ENCODE measurements around the gene CACNA1H.

The CACNA1H gene

GRCh38 chr16:1152651-1153259 is at the start of gene CACNA1H:
TSS of gene CACNA1H (plus strand) at chr16:1153106. CDS start at chr16:1153738, 632 bp downstream.
- no peak for DNase-seq (ENCODE audit: low read depth)
- no peak within 1 kb of the TSS for H3K4me3 ChIP-seq (ENCODE audit: low read length)
- TF ChIP-seq CTCF (conservative IDR thresholded peaks at IDR 0.05; ENCODE audit: low read length) = no peak

- no peak for TF ChIP-seq CTCF (conservative IDR thresholded peaks at IDR 0.05; ENCODE audit: low read length)
- no peak overlapping the region for H3K4me3 ChIP-seq (ENCODE audit: low read length)
- DNase-seq (ENCODE audit: low read depth) = no peak
These were observed 49.3 kb upstream of the CACNA1H start for GRCh38 chr16:1103636-1103980.

- peak; percentile 28 for DNase-seq (ENCODE audit: low read depth)
These were observed 46.9 kb upstream of the CACNA1H start for GRCh38 chr16:1105888-1106620.

GRCh38 chr16:1106659-1107058 is 46.2 kb upstream of the CACNA1H start:
- H3K4me3 ChIP-seq (ENCODE audit: low read length) = no peak overlapping the region
- DNase-seq (ENCODE audit: low read depth) = no peak
- TF ChIP-seq CTCF (conservative IDR thresholded peaks at IDR 0.05; ENCODE audit: low read length) = no peak

More at GRCh38 chr16:1105888-1106620, 46.9 kb upstream of the CACNA1H start:
- peak; percentile 66 for TF ChIP-seq CTCF (conservative IDR thresholded peaks at IDR 0.05; ENCODE audit: low read length)
- H3K4me3 ChIP-seq (ENCODE audit: low read length) = no peak overlapping the region

GRCh38 chr16:1107141-1107540 is 45.8 kb upstream of the CACNA1H start:
- no peak for TF ChIP-seq CTCF (conservative IDR thresholded peaks at IDR 0.05; ENCODE audit: low read length)
- no peak for DNase-seq (ENCODE audit: low read depth)
- no peak overlapping the region for H3K4me3 ChIP-seq (ENCODE audit: low read length)

- DNase-seq (ENCODE audit: low read depth) = no peak
- no peak overlapping the region for H3K4me3 ChIP-seq (ENCODE audit: low read length)
- no peak for TF ChIP-seq CTCF (conservative IDR thresholded peaks at IDR 0.05; ENCODE audit: low read length)
These were observed 45.2 kb upstream of the CACNA1H start for GRCh38 chr16:1107731-1108130.

Measured in AG10803 (cell line).